DND-41 (cell line): ENCODE data around the gene ATP6V1F.

Source experiments
- ATAC-seq: fragments of 200-7000 bp; cut with Tn5 transposase; 3 replicates; pipeline ENCODE4 v1.9.1; 2021; ENCODE audit warnings: low read depth; ENCODE audit not compliant: insufficient read depth
- DNase-seq: peaks from one replicate; pipeline ENCODE4 v3.0.0-alpha.2; 2020
- H2AFZ ChIP-seq: 2 replicates; pipeline ENCODE4 v1.6.0; 2012; ENCODE audit warnings: low read depth, low read length
- H3K27ac ChIP-seq: 2 replicates; pipeline ENCODE4 v1.5.1; 2012; ENCODE audit warnings: low read length, inconsistent platforms
- H3K27me3 ChIP-seq: fragments of 200-600 bp; sonication (generic); 2 replicates; pipeline ENCODE4 v1.6.0; 2012; ENCODE audit warnings: low read length, mild to moderate bottlenecking, inconsistent platforms; ENCODE audit not compliant: insufficient read depth, poor library complexity
- H3K36me3 ChIP-seq: 2 replicates; pipeline ENCODE4 v1.5.1; 2012; ENCODE audit warnings: low read length, inconsistent platforms; ENCODE audit not compliant: insufficient read depth
- H3K4me1 ChIP-seq: 2 replicates; pipeline ENCODE4 v1.5.1; 2012; ENCODE audit warnings: mild to moderate bottlenecking, low read length; ENCODE audit not compliant: insufficient read depth
- H3K4me2 ChIP-seq: 2 replicates; pipeline ENCODE4 v1.6.0; 2012; ENCODE audit warnings: mild to moderate bottlenecking, moderate library complexity, low read length, inconsistent platforms; ENCODE audit not compliant: insufficient read depth
- H3K4me3 ChIP-seq, 2 experiments: fragments of 200-600 bp in 1 of 2; shearing (Covaris generic) in 1 of 2; 2 replicates each; pipeline ENCODE4 v1.5.1; 2012 to 2016; ENCODE audit warnings: inconsistent platforms in 2 of 2, low read length in 2 of 2, mild to moderate bottlenecking in 2 of 2, low read depth in 1 of 2, moderate library complexity in 1 of 2
- H3K79me2 ChIP-seq: 2 replicates; pipeline ENCODE4 v1.6.0; 2012; ENCODE audit warnings: low read length, inconsistent platforms; ENCODE audit not compliant: insufficient read depth
- H3K9ac ChIP-seq: 2 replicates; pipeline ENCODE4 v1.6.0; 2012; ENCODE audit warnings: low read depth, mild to moderate bottlenecking, inconsistent platforms, low read length, moderate library complexity
- H3K9me3 ChIP-seq: 2 replicates; pipeline ENCODE4 v1.5.1; 2012; ENCODE audit warnings: low read length, moderate library complexity, mild to moderate bottlenecking, inconsistent platforms; ENCODE audit not compliant: insufficient read depth, severe bottlenecking
- H4K20me1 ChIP-seq: 2 replicates; pipeline ENCODE4 v1.6.0; 2012; ENCODE audit warnings: low read length; ENCODE audit not compliant: insufficient read depth
- CTCF ChIP-seq: IDR thresholded peaks from 2 replicates; pipeline ENCODE4 v1.5.1; 2012; ENCODE audit warnings: borderline replicate concordance, low read length, moderate library complexity, mild to moderate bottlenecking; ENCODE audit not compliant: poor library complexity, severe bottlenecking; ENCODE audit errors: extremely low read depth
- EZH2 ChIP-seq: IDR thresholded peaks from 3 replicates; pipeline ENCODE4 v1.6.1; 2012; ENCODE audit warnings: borderline replicate concordance, low read depth, mild to moderate bottlenecking, moderate library complexity, low read length, inconsistent platforms; ENCODE audit not compliant: severe bottlenecking

The ATP6V1F gene

GRCh38 chr7:128884561-128885369, 22.1 kb downstream of the ATP6V1F start:
- H4K20me1 ChIP-seq: no peaks in the 10 kb centered on the region; the same call in 1 of the 2 replicates

GRCh38 chr7:128885370-128886187, 22.9 kb downstream of the ATP6V1F start:
- Histone ChIP-seq H3K4me3 (no peak overlapping the region), H3K27me3 (no peaks in the 10 kb centered on the region), H2AFZ (no peak overlapping the region), H3K9ac (no peak overlapping the region), H3K27ac (no peak overlapping the region), H4K20me1 (no peaks in the 10 kb centered on the region; the same call in 1 of the 2 replicates), H3K79me2 (no peaks in the 10 kb centered on the region), H3K4me2 (no peak overlapping the region), H3K9me3 (no peaks in the 10 kb centered on the region), H3K36me3 (no peaks in the 10 kb centered on the region), H3K4me1 (no peaks in the 10 kb centered on the region)
- ATAC-seq (no peak), DNase-seq (no peak)
- TF ChIP-seq EZH2 (no peak), CTCF (no peak)

More at GRCh38 chr7:128884561-128885369, 22.1 kb downstream of the ATP6V1F start:
- Histone ChIP-seq H3K36me3 (no peaks in the 10 kb centered on the region), H3K9me3 (no peaks in the 10 kb centered on the region), H3K79me2 (no peaks in the 10 kb centered on the region), H3K4me2 (no peak overlapping the region), H3K27ac (no peak overlapping the region), H3K27me3 (no peaks in the 10 kb centered on the region), H3K4me1 (no peaks in the 10 kb centered on the region), H2AFZ (no peak overlapping the region), H3K4me3 (no peak overlapping the region), H3K9ac (no peak overlapping the region)
- TF ChIP-seq CTCF: no peak
- TF ChIP-seq EZH2: no peak
- DNase-seq (no peak), ATAC-seq (no peak)

GRCh38 chr7:128886391-128887168, 23.9 kb downstream of the ATP6V1F start:
- H3K27ac ChIP-seq: no peak overlapping the region
- TF ChIP-seq EZH2 (no peak), CTCF (no peak)
- ATAC-seq (no peak; the same call in 2 of the 3 replicates), DNase-seq (no peak)
- H3K27me3 ChIP-seq: no peaks in the 10 kb centered on the region
- H3K36me3 ChIP-seq: no peaks in the 10 kb centered on the region
- H2AFZ ChIP-seq: no peak overlapping the region
- H3K9ac ChIP-seq: no peak overlapping the region
- no peaks in the 10 kb centered on the region for H3K4me1 ChIP-seq
- no peaks in the 10 kb centered on the region for H3K9me3 ChIP-seq
- no peak overlapping the region for H3K4me3 ChIP-seq
- no peaks in the 10 kb centered on the region for H3K79me2 ChIP-seq
- no peak overlapping the region for H3K4me2 ChIP-seq
- H4K20me1 ChIP-seq: no peaks in the 10 kb centered on the region; the same call in 1 of the 2 replicates
